ENCODE data around the gene HDDC2.

The HDDC2 gene

GRCh38 chr6:125301435-125302391 lies at the start of gene HDDC2:
Gene HDDC2, minus strand, starts transcription at chr6:125301967. Its CDS starts 35 bp downstream, at chr6:125301932.
- peak; percentile 52 to 58 for DNase-seq

GRCh38 chr6:125346926-125347563 lies 45.3 kb upstream of the HDDC2 start:
- DNase-seq = no peak

GRCh38 chr6:125346201-125346925 lies 44.6 kb upstream of the HDDC2 start:
- DNase-seq = peak; percentile 53 to 72

- no peak for DNase-seq
Observed at GRCh38 chr6:125341460-125341859, 39.7 kb upstream of the HDDC2 start.

GRCh38 chr6:125340991-125341390 lies 39.2 kb upstream of the HDDC2 start:
- DNase-seq = no peak

GRCh38 chr6:125340175-125340835 lies 38.5 kb upstream of the HDDC2 start:
- no peak for DNase-seq

- DNase-seq = no peak
Observed at GRCh38 chr6:125339653-125340052, 37.9 kb upstream of the HDDC2 start.

GRCh38 chr6:125338381-125338780 lies 36.6 kb upstream of the HDDC2 start:
- DNase-seq = no peak

GRCh38 chr6:125337706-125338105 lies 35.9 kb upstream of the HDDC2 start:
- no peak for DNase-seq

- DNase-seq = no peak
Observed at GRCh38 chr6:125332664-125333063, 30.9 kb upstream of the HDDC2 start.

GRCh38 chr6:125325586-125325985 lies 23.8 kb upstream of the HDDC2 start:
- DNase-seq = no peak

- no peak for DNase-seq
Observed at GRCh38 chr6:125323376-125323775, 21.6 kb upstream of the HDDC2 start.

GRCh38 chr6:125316621-125317020 lies 14.9 kb upstream of the HDDC2 start:
- DNase-seq = no peak

- no peak for DNase-seq
Observed at GRCh38 chr6:125315548-125315947, 13.8 kb upstream of the HDDC2 start.

GRCh38 chr6:125314009-125314581 lies 12.3 kb upstream of the HDDC2 start:
- peak; percentile 79 to 82 for DNase-seq

- DNase-seq = no peak
Observed at GRCh38 chr6:125312950-125313349, 11.2 kb upstream of the HDDC2 start.

GRCh38 chr6:125312478-125312877 lies 10.7 kb upstream of the HDDC2 start:
- no peak for DNase-seq

GRCh38 chr6:125310994-125311649 lies 9.4 kb upstream of the HDDC2 start:
- peak; percentile 82 to 86 for DNase-seq

GRCh38 chr6:125307964-125308615 lies 6.3 kb upstream of the HDDC2 start:
- no peak for DNase-seq

GRCh38 chr6:125307150-125307838 lies 5.5 kb upstream of the HDDC2 start:
- DNase-seq = no peak

GRCh38 chr6:125306756-125307149 lies 5.0 kb upstream of the HDDC2 start:
- no peak for DNase-seq
